Transverse colon (tissue), 4 donors: Measurements from ENCODE around the gene FAM43A.

Experiments used
- CTCF ChIP-seq, 5 experiments: fragments of 200-600 bp in 3 of 5; fragments of 450-650 bp in 2 of 5; sonication (generic) in 3 of 5; IDR thresholded peaks; 1 replicate in 2 of 5; 2 replicates in 3 of 5; pipeline ENCODE4 v1.5.1; 2016 to 2017; ENCODE audit warnings: antibody characterized with exemption in 5 of 5, inconsistent platforms in 3 of 5, mild to moderate bottlenecking in 2 of 5, moderate library complexity in 1 of 5
- EP300 ChIP-seq: sonication (generic); formaldehyde crosslinking; IDR thresholded peaks from one replicate; pipeline ENCODE4 v1.6.1; 2017; ENCODE audit warnings: antibody characterized with exemption, low read depth
- POLR2A ChIP-seq: fragments of 450-650 bp; IDR thresholded peaks from one replicate; pipeline ENCODE4 v1.6.1; 2016; ENCODE audit warnings: antibody characterized with exemption, mild to moderate bottlenecking, moderate library complexity
- POLR2AphosphoS5 ChIP-seq, 3 donors: sonication (generic); formaldehyde crosslinking; IDR thresholded peaks; one replicate each; pipeline ENCODE4 v1.6.1; 2016; ENCODE audit warnings: antibody characterized with exemption in 3 of 3

- TF ChIP-seq CTCF (IDR thresholded peaks at IDR 0.05) (no peak), POLR2AphosphoS5 (IDR thresholded peaks at IDR 0.05) (no peak), POLR2A (no peak), EP300 (no peak)
Observed at GRCh38 chr3:194711913-194712312, 26.2 kb downstream of the FAM43A start.
